OCI-M2 (cell line): Measurements from ENCODE around the gene MCIDAS.
A peak's percentile ranks its signal among the peaks of the same experiment; 100 is the strongest.

Experiments used
- DNase-seq: peaks from one replicate; lab custom pipeline; 2025; ENCODE audit not compliant: unreplicated experiment; lab: John Stamatoyannopoulos, UW

The MCIDAS gene

DNA sequence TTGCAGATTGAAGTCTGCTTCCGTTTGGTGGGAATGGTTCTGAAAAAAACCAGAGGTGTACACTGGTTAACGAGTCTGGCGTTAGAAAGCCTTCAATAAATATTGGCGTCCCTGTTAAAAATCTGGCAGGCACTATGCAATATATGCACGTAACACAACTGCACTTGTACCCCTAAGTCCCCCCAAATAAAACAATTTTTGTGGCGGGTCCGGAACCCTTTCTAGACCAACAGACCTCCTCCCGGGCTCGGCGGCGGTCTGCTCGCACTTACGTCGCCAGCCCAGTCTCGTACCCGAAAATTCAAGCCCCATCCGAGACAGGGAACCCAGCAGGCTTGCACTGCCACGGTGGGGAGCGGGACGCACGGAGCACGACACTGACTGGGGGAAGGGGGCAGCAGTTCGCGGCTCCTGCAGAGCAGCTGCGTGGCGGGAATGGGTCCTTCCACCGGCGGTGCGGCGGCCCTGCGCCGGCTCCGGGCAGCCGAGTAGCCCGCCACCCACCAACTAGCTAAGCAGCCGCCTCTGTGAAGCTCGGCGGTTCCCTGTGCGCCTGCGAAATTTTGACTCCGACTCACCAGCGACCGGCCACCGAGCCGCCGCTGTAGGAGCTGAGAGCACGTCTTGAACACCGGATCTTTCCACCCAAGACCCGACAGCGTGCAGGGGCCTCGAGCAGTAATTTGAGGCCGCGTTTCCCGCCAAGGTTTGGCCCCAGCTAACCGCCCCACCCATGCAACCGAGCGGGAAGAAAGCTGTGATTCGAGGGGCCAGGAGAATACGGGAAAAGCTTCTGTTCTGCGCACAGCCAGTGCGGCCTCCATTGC lies 3.9 kb downstream of the MCIDAS start:
- no peak for DNase-seq

GRCh38 chr5:55222092-55222984 lies 4.8 kb downstream of the MCIDAS start:
- no peak for DNase-seq

GRCh38 chr5:55220433-55221185 lies 6.5 kb downstream of the MCIDAS start:
- DNase-seq, result peak; percentile 4

DNA sequence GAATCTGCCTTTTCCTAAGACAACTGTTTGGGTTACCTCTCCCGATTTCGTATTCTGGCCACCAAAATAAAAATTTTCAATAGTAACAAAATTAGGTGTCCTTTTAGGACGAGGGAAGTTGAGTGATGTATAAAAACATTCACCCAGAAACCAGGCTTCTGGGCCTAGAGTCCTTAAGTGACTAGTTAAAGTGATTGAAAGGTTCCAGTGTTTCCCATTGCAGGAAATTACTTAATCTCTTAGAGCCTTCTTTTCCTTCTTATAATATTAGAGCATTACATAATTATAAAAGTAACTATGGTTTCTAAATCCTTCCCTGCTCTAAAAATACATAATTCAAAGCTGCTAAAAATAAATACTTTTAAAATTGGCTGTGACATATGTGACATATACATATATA lies 7.3 kb downstream of the MCIDAS start:
- DNase-seq, result no peak

GRCh38 chr5:55218967-55219366 lies 8.1 kb downstream of the MCIDAS start:
- no peak for DNase-seq

GRCh38 chr5:55211184-55211874 lies 15.8 kb downstream of the MCIDAS start:
- no peak for DNase-seq

DNA sequence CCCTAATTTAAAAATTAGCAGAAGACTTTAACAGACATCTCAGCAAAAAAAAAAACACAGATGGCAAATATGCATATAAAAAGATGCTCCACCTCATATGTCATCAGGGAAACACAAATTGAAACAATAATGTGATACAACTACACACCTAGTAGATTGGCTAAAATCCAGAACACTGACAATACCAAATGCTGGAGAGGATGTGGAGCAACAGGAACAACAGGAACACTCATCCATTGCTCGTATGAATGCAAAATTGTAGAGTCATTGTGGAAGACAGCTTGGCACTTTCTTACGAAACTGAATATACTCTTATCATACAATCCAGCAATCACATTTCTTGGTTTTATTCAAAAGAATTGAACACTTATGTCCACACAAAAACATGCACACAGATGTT lies 22.1 kb downstream of the MCIDAS start:
- DNase-seq, result no peak

GRCh38 chr5:55191165-55191564 lies 36.0 kb downstream of the MCIDAS start:
- no peak for DNase-seq

GRCh38 chr5:55188656-55189540 lies 38.2 kb downstream of the MCIDAS start:
- DNase-seq, result no peak

- no peak for DNase-seq
Observed at GRCh38 chr5:55187370-55187769, 39.7 kb downstream of the MCIDAS start.

- no peak for DNase-seq
Observed at GRCh38 chr5:55180016-55180415, 47.1 kb downstream of the MCIDAS start.

DNA sequence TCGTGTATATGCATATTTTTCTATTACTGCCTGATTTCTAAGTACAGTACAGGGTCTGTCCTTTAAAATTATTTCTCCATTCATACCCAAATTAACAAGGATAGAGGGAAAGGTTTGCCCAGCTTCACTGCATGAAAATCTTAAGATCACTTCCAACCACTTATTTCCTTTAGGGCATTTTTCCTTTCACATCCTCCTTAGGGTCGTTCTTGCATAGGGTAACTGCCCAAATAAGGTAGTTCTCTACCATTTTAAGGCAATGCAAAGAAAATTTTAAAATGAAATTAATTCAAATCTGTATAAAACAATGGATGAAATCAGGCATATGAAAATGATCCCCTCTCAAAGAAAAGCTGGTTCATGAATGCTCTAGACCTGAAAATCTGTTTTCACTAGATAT lies 50.0 kb downstream of the MCIDAS start:
- no peak for DNase-seq

GRCh38 chr5:55176176-55176818 lies 50.8 kb downstream of the MCIDAS start:
- no peak for DNase-seq

GRCh38 chr5:55175781-55176175 lies 51.3 kb downstream of the MCIDAS start:
- DNase-seq, result no peak

DNA sequence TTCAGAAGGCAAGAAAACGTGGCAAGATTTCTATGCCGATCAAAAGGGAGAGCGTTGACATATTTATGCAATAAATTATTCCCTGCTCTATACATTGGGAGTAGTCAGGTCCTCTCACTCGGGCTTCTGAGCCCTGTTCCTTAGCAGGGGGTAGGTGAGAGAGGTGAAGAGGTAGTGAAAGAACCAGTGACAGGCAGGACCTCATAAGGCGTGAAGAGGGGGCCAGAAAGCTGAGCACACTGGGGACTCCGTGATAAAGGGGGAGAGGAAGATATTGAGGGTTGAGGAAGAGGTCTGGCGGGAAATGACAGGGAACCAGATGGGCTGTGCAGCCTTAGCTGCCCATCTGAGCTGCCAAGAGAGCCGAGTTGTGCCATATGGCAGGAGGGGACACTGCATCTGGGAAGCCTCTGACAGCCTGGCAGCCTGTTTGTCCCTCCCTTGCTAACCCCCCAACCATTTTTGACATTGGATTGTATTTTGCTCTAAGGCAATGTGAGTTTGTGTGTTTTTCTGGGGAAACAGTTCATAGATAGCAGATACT lies 53.4 kb downstream of the MCIDAS start:
- no peak for DNase-seq

DNA sequence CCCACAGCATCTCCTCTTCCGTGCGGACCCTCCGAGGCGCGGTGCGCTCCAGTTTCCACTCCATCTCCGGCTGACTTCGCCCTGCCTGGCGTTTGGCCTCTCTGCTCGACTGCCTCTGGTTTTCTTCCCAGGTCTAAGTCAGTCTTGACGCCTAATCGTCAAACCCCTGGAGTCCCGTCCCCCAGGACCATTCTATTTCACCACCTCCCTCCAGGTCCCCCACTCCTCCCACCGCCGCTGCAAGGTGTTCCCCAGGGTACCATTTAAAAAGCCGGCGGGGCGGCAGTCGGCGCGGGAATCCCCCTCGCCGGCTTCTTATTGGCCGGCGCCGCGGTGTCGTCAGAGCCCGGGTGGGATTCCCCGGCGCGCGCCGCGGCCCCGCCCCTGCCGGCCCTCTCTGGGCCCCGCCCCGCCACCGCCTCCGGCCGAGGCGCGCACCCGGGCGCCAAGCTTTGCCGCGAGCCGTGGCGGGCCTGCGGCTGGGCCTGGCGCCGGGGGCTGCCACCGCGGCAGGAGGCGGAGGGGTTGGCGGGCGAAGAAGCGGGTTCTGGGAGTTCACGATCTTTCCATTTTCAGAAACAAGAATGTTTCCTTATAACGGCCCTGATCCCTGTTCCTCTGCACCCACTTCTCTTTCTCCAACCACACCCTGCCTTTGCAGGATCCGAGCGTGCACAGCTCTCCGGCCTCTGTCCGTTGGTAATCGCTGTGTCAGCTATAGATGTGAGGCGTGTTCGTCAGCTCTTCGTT lies 54.0 kb downstream of the MCIDAS start, which contains the start of gene CDC20B:
TSS of gene CDC20B (minus strand) at position 241 of the 750 bp plus-strand sequence. CDS start at position 64, 177 bp downstream.
- no peak for DNase-seq

DNA sequence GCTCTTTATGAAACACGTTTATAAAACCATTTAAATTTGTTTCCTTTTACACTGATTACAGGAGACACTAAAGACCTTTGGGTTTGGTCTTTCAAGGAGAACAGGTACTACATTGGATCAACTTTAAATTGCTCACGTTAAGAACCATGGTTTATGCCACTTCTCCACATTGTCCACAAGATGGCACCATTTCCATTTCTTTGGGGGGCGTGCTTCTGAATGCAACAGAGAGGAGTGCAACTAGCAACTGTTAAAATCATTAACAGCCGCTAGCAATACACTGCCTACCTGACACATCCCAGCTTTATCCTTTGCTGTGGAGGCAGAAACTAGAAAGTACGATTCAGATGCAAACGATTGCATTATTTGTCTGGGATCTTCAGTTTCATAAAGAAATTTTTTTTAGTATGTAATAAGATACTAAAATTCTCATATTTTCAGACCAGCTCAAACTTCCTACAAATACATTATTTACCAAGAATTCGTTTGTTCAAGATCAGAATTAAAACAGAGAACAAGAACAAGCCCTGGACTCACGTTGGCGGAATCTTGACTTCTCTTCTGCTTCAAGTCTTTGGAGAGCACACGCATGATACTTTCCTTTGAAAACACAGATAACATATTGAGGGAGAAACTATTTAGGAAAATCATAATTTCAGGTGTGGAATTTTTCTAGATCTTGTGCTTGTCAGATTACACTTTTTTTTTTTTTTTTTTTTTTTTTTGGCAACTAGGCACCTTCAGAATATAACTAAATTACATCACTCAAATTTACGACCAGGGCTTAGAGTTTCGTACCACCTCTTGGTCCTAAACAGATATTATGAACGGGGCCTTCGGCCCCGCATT lies 54.8 kb downstream of the MCIDAS start:
- peak; percentile 12 for DNase-seq
